Measurements from ENCODE around the gene TUBAL3. TPM values are rescaled to one million over a fixed set of nuclear protein-coding genes. Genes with fewer than 3 reads are reported as not detected.

TUBAL3 gene
- total and polyA plus RNA-seq, 9 of the 15 experiments (the other 6 are each of a cell fraction or from before 2014, with no cell fraction given): 5.5 to 10.1 (median 6.9) TPM

DNA sequence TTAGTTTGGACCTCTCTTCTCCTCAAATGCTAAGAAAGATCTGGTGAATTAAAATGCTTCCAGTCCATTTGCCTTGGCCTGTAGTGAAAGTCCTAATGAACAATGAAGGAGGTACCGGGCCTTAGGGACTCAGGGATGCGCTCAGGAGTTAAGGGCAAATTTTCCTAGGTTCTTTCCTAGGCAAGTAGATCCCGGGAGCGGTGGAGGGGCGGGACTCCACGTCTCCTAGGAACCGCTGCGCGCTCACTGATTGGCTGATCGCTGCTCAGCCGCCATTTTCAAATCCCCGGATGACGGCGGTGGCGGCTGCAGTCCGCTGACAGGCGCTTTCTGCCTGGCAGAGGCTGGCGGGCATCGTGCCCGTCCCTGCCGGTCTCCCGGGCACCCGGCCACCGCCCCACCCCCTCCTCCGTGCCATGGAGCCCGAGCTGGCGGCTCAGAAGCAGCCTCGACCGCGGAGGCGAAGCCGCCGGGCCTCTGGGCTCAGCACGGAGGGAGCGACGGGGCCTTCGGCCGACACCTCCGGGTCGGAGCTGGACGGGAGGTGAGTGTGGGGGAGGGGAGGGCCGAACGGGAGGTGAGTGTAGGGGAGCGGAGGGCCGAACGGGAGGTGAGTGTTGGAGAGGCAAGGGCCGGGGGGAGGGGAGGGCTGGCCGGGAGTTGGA, 7.8 kb upstream of the TUBAL3 start, which contains the start of gene NET1 (continued):
- TF ChIP-seq MGA (IDR thresholded peaks at IDR 0.05) (peak; percentile 42; the same call in 1 of the 2 replicates), CSDE1 (IDR thresholded peaks at IDR 0.05) (peak in 1 of 2 experiments; percentile 61; a peak in 1 of 4 replicates), FOXK2 (conservative IDR thresholded peaks at IDR 0.05 in 1 of 2, IDR thresholded peaks at IDR 0.05 in 1 of 2; ENCODE audit: low read depth in 2 of 2) (peak in 1 of 2 experiments; percentile 85; a peak in 1 of 4 replicates), U2AF1 (optimal IDR thresholded peaks at IDR 0.05; ENCODE audit: low read depth, low read length) (peak; percentile 55), TEAD1 (CRISPR knock-in tag; IDR thresholded peaks at IDR 0.05) (no peak), ZZZ3 (IDR thresholded peaks at IDR 0.05) (no peak), MYC (IDR thresholded peaks at IDR 0.05; ENCODE audit: low read depth, low read length) (0 out of 2 replicates have a peak, but pooled peaks have one; percentile 29), MYC (CRISPR knock-in tag; IDR thresholded peaks at IDR 0.05; ENCODE audit: borderline replicate concordance, low read depth) (no peak), TFAM (CRISPR knock-in tag; conservative IDR thresholded peaks at IDR 0.05) (no peak), MBD2 (IDR thresholded peaks at IDR 0.05; ENCODE audit: borderline replicate concordance, low read depth) (peak; percentile 77; the same call in 1 of the 2 replicates), FOS (IDR thresholded peaks at IDR 0.05; ENCODE audit: extremely low read depth, insufficient read length) (peak; percentile 75), JUNB (CRISPR knock-in tag; conservative IDR thresholded peaks at IDR 0.05) (no peak)
- TF ChIP-seq, protein P1, sequence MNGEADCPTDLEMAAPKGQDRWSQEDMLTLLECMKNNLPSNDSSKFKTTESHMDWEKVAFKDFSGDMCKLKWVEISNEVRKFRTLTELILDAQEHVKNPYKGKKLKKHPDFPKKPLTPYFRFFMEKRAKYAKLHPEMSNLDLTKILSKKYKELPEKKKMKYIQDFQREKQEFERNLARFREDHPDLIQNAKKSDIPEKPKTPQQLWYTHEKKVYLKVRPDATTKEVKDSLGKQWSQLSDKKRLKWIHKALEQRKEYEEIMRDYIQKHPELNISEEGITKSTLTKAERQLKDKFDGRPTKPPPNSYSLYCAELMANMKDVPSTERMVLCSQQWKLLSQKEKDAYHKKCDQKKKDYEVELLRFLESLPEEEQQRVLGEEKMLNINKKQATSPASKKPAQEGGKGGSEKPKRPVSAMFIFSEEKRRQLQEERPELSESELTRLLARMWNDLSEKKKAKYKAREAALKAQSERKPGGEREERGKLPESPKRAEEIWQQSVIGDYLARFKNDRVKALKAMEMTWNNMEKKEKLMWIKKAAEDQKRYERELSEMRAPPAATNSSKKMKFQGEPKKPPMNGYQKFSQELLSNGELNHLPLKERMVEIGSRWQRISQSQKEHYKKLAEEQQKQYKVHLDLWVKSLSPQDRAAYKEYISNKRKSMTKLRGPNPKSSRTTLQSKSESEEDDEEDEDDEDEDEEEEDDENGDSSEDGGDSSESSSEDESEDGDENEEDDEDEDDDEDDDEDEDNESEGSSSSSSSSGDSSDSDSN (IDR thresholded peaks at IDR 0.05; ENCODE audit: borderline replicate concordance in 1 of 2, low read depth in 2 of 2, low read length in 2 of 2): 0 out of 4 replicates have a peak, but pooled peaks of 1 of the 2 experiments have one; percentile 51

Measured in K562 (cell line).